Endothelial cell of hepatic sinusoid (primary cell): ENCODE data around the gene MFSD1.

Source experiments
- in situ Hi-C: cut with HindIII; loops from 2 replicates; pipeline ENCODE4 v1.10.0; 2017; ENCODE audit warnings: low sequenced_read_pairs

The MFSD1 gene, protein sequence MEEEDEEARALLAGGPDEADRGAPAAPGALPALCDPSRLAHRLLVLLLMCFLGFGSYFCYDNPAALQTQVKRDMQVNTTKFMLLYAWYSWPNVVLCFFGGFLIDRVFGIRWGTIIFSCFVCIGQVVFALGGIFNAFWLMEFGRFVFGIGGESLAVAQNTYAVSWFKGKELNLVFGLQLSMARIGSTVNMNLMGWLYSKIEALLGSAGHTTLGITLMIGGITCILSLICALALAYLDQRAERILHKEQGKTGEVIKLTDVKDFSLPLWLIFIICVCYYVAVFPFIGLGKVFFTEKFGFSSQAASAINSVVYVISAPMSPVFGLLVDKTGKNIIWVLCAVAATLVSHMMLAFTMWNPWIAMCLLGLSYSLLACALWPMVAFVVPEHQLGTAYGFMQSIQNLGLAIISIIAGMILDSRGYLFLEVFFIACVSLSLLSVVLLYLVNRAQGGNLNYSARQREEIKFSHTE

DNA sequence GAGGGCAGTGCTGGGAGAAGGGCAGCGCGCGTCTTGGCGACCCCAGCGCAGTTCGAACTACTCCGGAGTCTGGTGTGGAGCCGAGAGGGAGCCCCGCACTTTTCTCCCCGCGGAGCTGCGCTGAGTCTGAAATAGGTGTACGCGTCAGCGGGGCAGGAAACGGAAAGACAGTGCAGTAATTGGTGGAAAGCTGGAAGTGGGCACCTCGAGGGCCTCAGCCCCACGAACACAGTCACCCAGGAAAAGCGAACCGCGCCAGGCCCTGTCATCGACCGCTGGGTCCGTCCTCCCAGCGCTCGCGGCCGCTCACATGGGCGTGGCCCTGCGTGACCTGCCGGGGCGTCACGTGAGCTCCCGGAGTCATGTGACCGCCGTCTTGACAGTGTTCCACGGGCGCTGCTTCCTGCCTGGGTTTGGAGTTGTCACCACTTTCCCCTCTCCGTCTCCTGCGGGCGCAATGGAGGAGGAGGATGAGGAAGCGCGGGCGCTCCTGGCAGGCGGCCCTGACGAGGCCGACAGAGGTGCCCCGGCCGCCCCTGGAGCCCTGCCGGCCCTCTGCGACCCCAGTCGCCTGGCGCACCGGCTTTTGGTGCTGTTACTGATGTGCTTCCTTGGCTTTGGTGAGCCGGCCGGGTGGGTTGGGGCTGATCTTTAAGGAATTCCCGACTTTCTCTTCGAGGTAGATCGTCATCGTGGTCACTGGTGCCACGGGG, at the start of gene MFSD1:
Gene MFSD1 (plus strand): TSS at position 359 of the 713 bp plus-strand sequence. CDS start 99 bp downstream, at position 458.
- in situ Hi-C loops: no loop called here

DNA sequence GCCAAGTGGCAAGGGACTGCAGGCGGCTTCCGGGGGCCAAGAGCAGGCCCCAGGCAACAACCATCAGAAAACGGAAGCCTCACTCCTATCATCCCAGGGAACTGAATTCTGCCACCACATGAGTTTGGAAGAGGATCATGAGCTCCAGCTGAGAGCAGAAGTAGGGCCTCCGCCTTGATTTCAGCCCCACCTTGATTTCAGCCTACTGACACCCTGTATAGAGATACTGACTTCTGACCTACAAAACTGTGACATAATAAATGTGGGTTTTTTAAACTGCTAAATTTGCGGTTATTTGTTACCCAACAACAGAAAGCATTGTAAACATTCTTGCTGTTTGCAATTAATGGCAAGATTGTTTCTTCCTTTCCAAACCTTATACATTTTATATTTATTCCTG, 48.0 kb upstream of the MFSD1 start:
- in situ Hi-C loops: no loop called here

DNA sequence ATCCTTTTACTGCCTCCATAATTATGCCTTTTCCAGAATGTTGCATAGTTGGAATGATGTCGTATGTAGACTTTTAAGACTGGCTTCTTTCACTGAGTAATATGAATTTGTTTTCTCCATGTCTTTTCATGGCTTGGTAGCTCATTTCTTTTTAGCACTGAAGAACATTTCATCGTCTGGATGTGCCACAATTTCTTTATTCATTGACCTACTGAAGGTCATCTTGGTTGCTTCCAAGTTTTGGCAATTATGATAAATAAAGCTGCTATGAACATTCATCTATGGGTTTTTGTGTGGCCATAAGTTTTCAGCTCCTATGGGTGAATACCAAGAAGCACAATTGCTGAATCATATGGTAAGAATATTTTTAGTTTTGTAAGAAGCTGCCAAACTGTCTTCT, 46.4 kb upstream of the MFSD1 start:
- in situ Hi-C loops: no loop called here

DNA sequence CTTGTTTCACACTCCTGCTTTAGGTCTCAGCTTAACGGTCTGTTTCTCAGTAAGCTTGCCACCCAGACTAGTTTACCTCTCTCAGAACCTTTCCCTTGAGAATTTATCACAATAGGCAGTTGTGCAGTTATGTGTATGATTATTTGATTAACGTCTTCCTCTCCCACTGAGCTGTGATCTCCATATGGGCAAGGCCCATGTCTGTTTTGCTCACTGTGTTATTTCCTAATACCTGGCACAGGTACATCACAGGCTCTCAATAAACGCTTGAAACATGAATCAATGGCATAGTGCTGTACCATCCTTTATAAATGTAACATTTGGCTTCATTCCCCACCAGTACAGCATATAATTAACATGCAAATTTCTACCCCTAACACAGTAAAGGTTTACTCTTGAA, 40.5 kb upstream of the MFSD1 start:
- in situ Hi-C loops: loop anchor here (5.0 to 10.0 kb wide), 2 partner anchors 57 to 84 kb away; no protein-coding TSS in a partner anchor

DNA sequence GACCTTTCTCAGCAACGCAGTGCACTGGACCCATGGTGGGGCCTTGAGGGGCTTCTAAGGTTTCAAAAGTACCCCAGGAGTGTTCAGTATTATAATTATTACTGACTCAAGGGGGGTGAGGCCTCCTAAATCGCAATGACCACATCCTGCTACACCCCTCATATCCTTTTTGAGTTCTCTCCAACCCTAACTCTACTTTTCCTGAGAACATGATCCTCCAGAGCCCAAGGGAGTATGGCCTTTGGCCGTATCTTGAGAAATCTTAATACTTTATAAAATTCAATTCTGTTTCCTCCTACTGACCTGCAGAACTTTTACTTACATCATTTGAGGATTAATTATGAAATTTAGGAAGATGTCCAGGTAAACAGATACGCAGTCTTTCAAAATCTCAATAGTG, 39.2 kb upstream of the MFSD1 start:
- in situ Hi-C loops: loop anchor here (5.0 to 10.0 kb wide), 2 partner anchors 58 to 85 kb away; no protein-coding TSS in a partner anchor

DNA sequence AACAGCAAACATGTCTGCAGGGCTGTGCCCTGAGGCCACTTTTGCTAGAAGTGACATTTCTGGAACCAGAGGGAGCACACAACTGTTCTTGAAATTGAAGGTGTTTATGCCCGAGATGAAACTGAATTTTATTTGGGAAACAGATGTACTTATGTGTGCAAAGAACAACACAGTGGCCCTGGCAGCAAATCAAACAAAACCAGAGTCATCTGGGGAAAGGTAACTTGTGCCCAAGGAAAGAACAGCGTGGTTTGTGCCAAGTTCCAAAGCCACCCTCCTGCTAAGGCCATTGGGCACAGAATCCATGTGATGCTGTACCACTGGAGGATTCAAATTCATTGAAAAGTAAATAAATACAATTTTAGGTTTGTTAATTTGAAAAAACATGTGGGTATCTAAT, 38.4 kb upstream of the MFSD1 start:
- in situ Hi-C loops: loop anchor here (5.0 to 10.0 kb wide), 2 partner anchors 59 to 86 kb away; no protein-coding TSS in a partner anchor

DNA sequence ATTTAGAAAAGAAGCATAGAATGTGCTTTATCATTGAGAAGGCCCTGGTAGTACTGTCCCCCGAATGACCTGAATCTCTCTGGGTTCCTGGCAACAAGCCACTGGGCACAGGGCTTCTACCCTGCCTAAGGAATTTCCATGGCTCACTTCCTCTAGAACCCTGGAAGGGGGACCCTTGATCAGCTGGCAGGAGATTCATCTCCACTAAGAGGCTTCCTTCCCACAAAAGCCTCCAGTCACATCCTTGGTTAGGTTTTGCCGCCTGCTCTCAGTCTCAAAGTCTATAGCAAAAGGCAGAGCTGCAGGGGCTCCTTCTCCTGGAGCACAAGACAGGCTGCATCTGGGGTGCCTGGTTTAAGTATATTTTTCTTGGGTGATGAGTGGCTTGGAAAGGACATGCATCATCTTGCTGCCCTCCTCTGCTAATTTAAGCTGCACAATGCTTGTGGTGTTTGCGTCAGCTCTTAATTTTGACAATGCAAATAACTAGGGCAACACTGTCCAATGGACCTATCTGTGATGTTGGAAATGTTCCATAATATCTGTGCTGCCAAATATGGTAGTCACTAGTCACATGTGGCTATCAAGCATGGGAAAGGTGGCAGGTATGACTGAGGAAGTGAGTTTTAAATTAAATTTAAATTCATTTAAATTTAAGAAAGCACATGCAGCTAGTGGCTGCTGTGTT, 36.2 kb upstream of the MFSD1 start:
- in situ Hi-C loops: loop anchor here (10.0 kb wide), 1 partner anchor 61 kb away; no protein-coding TSS in a partner anchor

DNA sequence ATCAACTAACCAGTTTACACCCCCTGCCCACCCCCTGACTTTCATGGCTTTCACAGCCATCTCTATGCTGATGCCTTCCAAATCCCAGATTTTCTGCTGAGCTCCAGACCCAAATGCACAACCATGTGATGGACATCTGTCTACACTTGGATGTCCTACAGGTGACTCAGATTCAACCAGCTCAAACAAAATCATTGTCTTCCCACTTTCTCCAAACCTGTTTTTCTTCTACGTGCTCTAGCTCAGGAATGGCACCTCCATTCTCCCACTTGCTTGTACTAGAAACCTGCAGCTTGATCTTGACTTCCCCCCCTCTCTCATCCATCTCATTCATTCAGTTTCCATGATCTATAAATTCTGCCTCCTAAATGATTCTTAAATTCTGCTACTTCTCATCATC, 35.5 kb upstream of the MFSD1 start:
- in situ Hi-C loops: loop anchor here (10.0 kb wide), 1 partner anchor 62 kb away; no protein-coding TSS in a partner anchor

DNA sequence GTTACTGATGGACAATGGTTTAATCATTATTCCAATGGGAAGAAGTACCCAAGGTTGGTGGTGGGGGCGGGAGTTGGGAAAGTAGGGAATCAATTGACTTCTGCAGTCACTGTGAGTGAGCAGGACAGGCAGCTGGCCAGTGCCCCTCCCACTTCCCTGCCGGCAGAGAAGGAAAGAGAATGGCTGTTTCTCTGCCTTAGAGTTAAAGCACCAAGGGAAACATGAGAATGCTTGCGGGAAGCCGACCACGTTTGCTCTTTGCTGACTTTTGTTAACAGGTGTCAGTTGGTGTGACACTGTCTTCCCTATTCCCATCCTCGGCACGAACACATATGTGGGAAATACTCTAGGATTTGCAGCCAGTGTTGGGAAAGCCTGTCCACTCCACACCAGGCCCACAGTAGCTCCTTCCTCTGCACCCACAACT, 33.5 kb upstream of the MFSD1 start:
- in situ Hi-C loops: loop anchor here (10.0 kb wide), 1 partner anchor 64 kb away; no protein-coding TSS in a partner anchor

DNA sequence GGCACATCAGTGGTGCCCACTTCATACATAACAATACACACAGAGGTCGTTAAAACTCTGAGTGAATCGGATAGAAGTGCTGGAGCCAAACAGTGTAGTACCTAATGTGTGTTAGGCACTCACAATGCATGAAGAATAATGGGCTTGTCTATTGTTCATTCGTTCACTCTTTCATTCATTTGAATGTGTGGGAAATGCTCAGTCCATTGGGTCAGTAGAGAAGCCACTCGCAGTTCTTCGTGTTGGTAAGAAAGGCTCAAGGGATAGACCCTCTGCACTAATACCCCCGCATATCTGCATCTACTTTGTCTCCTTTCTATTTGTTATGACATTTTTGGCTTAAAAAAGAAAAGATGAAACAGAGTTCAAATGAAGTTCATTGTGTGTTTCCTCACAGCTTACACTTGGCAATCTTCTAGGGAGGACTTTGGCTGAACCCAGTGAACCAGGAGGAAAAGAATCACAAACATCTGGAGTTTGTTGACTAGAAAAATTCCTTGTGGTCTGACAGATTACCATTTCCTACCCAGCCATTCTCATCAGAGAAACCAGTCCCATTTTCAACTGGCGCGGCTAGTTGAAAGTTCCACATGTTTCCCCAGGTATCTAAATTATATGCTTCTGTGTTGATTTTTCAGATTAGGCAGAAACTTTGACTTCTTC, 32.8 kb upstream of the MFSD1 start:
- in situ Hi-C loops: loop anchor here (10.0 kb wide), 1 partner anchor 64 kb away; no protein-coding TSS in a partner anchor

DNA sequence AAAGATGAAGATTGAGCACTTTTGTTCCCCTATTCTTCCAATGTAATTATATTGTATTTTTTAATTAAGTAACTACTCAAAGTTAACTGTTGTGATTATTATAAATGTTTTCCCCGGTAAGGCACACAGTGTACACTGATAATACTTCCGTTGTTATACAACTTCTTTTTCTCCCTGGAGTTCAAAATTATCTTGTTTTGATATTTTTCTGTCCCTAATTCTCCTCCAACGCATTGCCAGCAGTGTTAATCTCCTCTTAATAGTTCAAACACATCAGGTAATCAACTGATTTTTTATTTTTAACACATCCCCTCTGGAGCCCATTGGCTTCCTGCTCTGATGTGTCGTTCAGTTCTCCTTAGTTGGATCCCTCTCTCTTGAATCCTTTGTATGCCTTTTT, 32.3 kb upstream of the MFSD1 start:
- in situ Hi-C loops: loop anchor here (10.0 kb wide), 1 partner anchor 65 kb away; no protein-coding TSS in a partner anchor

DNA sequence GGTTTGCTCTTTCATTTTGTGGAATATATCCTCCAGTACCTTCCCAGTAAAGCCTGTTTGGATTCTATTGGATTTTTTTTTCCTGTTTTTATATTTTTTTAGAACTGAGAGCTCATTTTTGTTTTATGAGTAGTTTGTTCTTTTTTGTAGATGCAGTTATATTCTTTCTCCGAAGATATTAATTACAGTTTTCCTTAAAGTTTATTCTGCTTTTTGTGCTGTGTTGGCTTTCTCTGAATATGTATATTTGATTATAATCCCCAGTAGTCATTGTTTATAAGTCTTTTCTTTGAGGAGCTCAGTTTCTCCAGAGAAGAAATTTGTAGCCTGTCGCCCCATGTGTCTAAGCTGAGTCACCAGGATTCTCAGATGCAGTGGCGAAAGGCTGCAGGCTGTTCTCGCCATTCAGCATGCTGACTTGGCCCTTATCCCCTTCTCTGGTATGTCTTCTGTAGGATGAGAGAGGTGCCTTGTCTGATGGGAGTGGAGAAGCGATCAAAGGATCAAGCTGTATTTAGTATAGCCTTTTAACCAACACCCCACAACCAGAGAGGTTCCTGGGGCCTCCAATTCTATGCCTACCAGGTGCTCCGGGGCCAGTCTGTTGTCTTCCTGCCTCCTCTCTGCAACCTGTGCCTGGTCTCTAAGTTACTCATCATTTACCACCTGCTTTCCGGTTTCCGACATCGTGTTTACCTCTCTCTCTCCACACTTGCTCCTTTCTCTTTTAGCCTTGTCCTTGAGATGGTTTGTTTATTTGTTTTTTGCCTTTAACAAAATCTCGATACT, 31.7 kb upstream of the MFSD1 start:
- in situ Hi-C loops: loop anchor here (10.0 kb wide), 1 partner anchor 65 kb away; no protein-coding TSS in a partner anchor

DNA sequence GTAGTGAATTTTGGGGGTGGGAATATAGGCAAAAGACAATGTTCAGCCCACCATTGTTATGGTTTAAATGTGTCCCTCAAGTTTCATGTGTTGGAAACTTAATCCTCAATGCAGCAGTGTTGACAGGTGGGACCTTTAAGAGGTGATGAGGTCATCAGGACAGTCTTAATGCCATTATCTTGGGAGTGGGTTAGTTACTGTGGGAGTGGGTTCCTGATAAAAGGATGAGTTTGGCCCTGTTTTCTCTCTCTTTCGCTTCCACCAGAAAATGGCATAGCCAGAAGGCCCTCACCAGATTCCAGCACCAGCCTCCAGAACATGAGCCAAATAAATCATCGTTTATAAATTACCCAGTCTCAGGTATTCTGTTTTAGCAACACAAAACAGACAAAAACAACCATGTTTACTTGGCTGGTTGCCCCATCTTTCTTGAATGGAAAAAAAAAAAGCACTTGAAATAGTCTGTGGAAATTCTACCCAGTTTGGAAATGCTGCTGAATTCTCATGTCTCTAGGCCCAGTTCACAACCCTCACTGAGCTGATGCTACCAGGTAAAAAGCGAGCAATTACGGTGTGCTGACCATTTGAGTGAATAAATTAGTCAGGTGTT, 31.0 kb upstream of the MFSD1 start:
- in situ Hi-C loops: no loop called here

DNA sequence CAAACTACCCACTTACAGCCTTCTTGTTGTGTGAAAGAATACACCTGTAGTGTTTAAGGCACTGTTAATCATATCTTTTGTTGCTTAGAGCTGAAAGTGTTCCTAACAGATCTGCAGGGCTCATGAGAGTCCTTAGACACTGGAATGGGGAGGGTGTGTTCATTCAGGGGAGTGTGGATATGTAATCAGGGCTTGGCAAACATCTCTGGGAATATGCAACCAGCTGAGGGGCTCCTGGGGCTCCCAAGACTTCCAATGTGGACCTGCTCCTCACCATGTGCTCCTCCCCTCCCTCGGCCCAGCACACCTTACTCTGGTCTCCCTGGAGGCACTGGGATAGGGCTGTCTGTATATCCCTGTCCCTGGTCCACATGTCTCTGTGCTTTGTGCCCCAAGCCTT, 30.3 kb upstream of the MFSD1 start:
- in situ Hi-C loops: no loop called here

DNA sequence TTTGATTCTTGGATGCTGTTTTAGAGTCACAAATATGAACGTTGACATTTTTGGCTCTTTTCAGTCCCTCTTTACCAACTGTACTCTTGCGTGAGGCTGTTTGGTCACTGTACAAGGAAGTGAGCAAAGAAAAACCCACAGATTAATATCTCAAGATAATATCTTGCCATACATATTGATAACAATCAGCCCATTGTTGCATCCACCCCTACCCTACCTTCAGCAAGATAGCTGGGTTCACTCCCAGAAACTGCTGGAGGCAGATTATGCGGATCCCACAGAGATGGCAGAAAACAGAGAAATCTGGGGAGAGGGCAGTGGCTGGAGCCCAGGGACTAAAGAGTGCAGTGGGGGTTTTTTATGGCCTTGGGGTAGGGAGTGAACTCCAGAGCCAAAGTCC, 29.9 kb upstream of the MFSD1 start:
- in situ Hi-C loops: no loop called here

DNA sequence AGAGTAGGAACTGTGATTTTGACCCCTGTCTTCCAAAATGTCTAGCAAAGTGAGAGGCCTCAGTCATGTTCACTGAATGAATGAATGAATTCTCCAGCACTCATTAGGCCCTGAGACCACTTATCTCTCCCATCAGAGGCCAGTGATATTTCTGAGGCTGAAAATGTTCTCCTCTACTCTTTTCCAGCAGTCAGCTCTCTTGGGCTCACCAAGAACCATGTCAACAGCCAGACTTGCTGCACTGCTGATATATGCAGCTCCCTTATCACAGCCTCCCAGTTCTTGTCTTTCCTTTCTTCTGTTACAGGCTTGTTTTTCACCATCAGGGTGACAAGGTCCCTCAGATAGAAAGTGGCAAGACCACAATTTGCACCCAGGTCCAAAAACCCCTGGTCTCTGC, 28.7 kb upstream of the MFSD1 start:
- in situ Hi-C loops: no loop called here

DNA sequence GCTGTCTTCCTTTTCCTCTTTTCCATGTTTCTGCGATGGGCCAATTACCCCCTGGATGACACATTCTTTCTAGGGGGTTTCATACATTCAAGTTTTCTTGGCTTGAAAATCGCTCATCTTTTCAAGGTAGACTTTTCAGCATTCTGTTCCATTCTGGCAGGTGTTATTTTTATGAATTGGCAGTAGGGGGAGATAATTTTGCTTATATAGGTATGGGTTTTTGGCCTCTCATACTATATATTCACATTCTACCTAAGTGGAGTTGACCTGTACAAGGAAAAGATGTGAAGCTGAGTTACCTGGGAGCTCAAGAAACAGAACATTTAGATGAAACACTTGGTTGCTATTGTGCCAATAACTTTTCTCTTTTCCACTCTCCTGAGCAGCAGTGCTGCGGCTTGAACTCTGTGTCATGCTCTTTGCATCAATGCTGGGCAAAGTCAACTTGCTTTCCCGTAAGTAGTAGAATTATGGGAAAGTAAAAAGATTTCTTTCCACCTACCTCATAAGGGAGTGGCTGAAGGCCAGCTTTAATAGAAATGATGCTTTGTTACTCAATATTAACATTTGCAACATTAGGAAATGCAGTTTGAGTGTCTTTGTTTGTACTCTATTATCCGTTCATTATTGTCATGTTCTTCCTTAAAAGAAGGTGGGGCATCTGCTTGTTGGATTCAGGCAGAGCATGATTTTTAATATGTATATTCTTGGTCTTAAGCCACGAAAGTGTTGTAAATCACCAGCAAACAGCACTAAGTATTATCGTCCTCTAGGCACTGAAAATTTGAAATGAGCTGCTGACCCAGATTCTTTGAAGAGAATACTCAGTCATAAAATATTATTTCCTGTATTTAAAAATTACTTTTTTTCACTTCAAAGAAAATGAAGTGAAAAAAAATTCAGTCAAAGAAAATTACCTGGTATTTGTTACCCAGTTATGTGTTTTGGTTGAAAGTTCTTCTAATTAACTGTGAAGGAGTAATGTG, 27.7 kb upstream of the MFSD1 start:
- in situ Hi-C loops: no loop called here

DNA sequence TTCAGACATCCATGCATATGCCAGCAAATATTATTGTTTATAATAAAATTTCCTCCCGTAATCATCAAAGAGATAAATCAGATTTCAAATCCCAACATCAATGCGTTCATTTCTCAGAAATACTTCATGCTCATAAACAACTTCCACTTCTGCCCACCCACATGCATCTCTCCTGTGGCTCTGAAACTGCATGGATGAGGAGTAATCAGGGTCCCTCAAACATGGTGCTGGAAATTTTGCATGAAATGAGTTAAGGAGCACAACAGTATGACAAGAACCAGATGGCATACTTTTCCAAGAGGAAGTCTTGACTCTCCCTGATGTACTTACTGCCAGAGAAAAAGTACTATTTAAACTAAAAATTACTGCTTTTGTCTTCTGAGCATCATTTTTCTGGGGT, 26.9 kb upstream of the MFSD1 start:
- in situ Hi-C loops: no loop called here
